SK-N-SH (cell line): ENCODE data around the gene ANKUB1. TPM values are rescaled to one million over a fixed set of nuclear protein-coding genes. Genes with fewer than 3 reads are reported as not detected.

Source experiments
- CTCF ChIA-PET: fragments of 300-600, 350-600 bp; formaldehyde crosslinking; extraction: SDS; loops from one replicate; lab custom pipeline; 2021; lab: Yijun Ruan, JAX
- POLR2A ChIA-PET: fragments of 350-600 bp; sonication (Branson Sonifier 250); formaldehyde crosslinking; extraction: SDS; loops from one replicate; lab custom pipeline; 2020; ENCODE audit warnings: antibody characterized with exemption, inconsistent platforms; lab: Yijun Ruan, JAX
- DNase-seq: peaks from one replicate; pipeline ENCODE4 v3.0.0; 2012
- H2AFZ ChIP-seq: fragments of 200-600 bp; sonication (generic); 2 replicates; pipeline ENCODE4 v1.8.1; 2016; ENCODE audit warnings: antibody characterized with exemption, mild to moderate bottlenecking, low read depth
- H3F3A ChIP-seq: fragments of 200-600 bp; sonication (generic); replicated peaks from 2 replicates; pipeline ENCODE3; 2016; ENCODE audit warnings: antibody characterized with exemption, mild to moderate bottlenecking; ENCODE audit not compliant: insufficient read depth
- H3K27ac ChIP-seq, 2 experiments: fragments of 200-500 bp in 1 of 2; fragments of 200-600 bp in 1 of 2; sonication (Bioruptor generic) in 1 of 2; sonication (generic), shearing (Covaris generic) in 1 of 2; 2 replicates each; pipeline versions ENCODE4 v1.5.1 to v1.6.1; 2014 to 2016; ENCODE audit warnings: low read depth in 2 of 2, inconsistent platforms in 1 of 2, low read length in 1 of 2, mild to moderate bottlenecking in 1 of 2, mixed read lengths in 1 of 2
- H3K27me3 ChIP-seq: fragments of 200-600 bp; sonication (generic), shearing (Covaris generic); 2 replicates; pipeline ENCODE4 v1.6.1; 2016; ENCODE audit warnings: mixed run types; ENCODE audit not compliant: insufficient read depth
- H3K36me3 ChIP-seq, 2 experiments: fragments of 200-500 bp in 1 of 2; fragments of 200-600 bp in 1 of 2; sonication (Bioruptor generic) in 1 of 2; sonication (generic) in 1 of 2; replicated peaks in 1 of 2; 2 replicates each; pipeline versions ENCODE3 to v1.5.1; 2014 to 2016; ENCODE audit warnings: low read length in 1 of 2, mild to moderate bottlenecking in 1 of 2; ENCODE audit not compliant: insufficient read depth in 2 of 2, control insufficient read depth in 1 of 2
- H3K4me1 ChIP-seq, 2 experiments: fragments of 200-500 bp in 1 of 2; fragments of 200-600 bp in 1 of 2; sonication (Bioruptor generic) in 1 of 2; sonication (generic), shearing (Covaris generic) in 1 of 2; 2 replicates each; pipeline versions ENCODE4 v1.5.1 to v1.6.1; 2014 to 2016; ENCODE audit warnings: low read depth in 1 of 2, low read length in 1 of 2, mixed run types in 1 of 2; ENCODE audit not compliant: insufficient read depth in 2 of 2, control insufficient read depth in 1 of 2
- H3K4me2 ChIP-seq: fragments of 200-600 bp; sonication (generic), shearing (Covaris generic); 2 replicates; pipeline ENCODE4 v1.6.1; 2017; ENCODE audit warnings: mixed run types
- H3K4me3 ChIP-seq, 2 experiments: fragments of 200-500 bp in 1 of 2; fragments of 200-600 bp in 1 of 2; sonication (Bioruptor generic) in 1 of 2; sonication (generic), shearing (Covaris generic) in 1 of 2; 2 replicates each; pipeline versions ENCODE4 v1.5.1 to v1.8.1; 2014 to 2016; ENCODE audit warnings: low read depth in 2 of 2, inconsistent platforms in 1 of 2, low read length in 1 of 2, mild to moderate bottlenecking in 1 of 2, mixed read lengths in 1 of 2, moderate library complexity in 1 of 2
- H3K79me2 ChIP-seq: fragments of 200-600 bp; sonication (generic); 2 replicates; pipeline ENCODE4 v1.8.1; 2017; ENCODE audit warnings: mild to moderate bottlenecking; ENCODE audit not compliant: insufficient read depth
- H3K9ac ChIP-seq: fragments of 200-600 bp; sonication (generic); 2 replicates; pipeline ENCODE4 v1.6.1; 2017; ENCODE audit warnings: mixed run types
- H3K9me2 ChIP-seq: fragments of 200-600 bp; sonication (generic); 2 replicates; pipeline ENCODE4 v1.6.1; 2017; ENCODE audit warnings: mixed run types
- H3K9me3 ChIP-seq: fragments of 200-600 bp; sonication (generic); 2 replicates; pipeline ENCODE4 v1.6.1; 2017; ENCODE audit warnings: mixed run types, mild to moderate bottlenecking, moderate library complexity
- H4K20me1 ChIP-seq: fragments of 200-600 bp; sonication (generic); 2 replicates; pipeline ENCODE4 v1.6.1; 2017; ENCODE audit warnings: mild to moderate bottlenecking, mixed run types; ENCODE audit not compliant: insufficient read depth
- CTCF ChIP-seq: fragments of 200-600 bp; sonication (generic); IDR thresholded peaks from 2 replicates; pipeline ENCODE4 v1.6.1; 2017; ENCODE audit warnings: antibody characterized with exemption, mild to moderate bottlenecking, moderate library complexity
- FOSL2 ChIP-seq: IDR thresholded peaks from 2 replicates; pipeline ENCODE4 v1.4.0; 2012; ENCODE audit warnings: low read depth, mild to moderate bottlenecking, moderate library complexity, borderline replicate concordance
- FOXM1 ChIP-seq: IDR thresholded peaks from 2 replicates; pipeline ENCODE4 v1.4.0; 2012; ENCODE audit warnings: low read depth, mild to moderate bottlenecking
- JUND ChIP-seq: IDR thresholded peaks from 2 replicates; pipeline ENCODE4 v1.4.0; 2012
- MAX ChIP-seq: IDR thresholded peaks from 2 replicates; pipeline ENCODE4 v1.4.0; 2012; ENCODE audit warnings: low read depth
- NRF1 ChIP-seq: IDR thresholded peaks from 2 replicates; pipeline ENCODE4 v1.6.1; 2012; ENCODE audit warnings: low read depth, mild to moderate bottlenecking, low read length
- RAD21 ChIP-seq: IDR thresholded peaks from 2 replicates; pipeline ENCODE4 v1.6.1; 2012; ENCODE audit warnings: mild to moderate bottlenecking, low read length
- RCOR1 ChIP-seq: fragments of 150-350 bp; IDR thresholded peaks from 2 replicates; pipeline ENCODE4 v1.6.1; 2017; ENCODE audit warnings: antibody characterized with exemption, low read length
- REST ChIP-seq: IDR thresholded peaks from 2 replicates; pipeline ENCODE4 v1.6.1; 2012; ENCODE audit warnings: mild to moderate bottlenecking, low read depth, low read length, moderate library complexity
- RFX5 ChIP-seq: IDR thresholded peaks from 2 replicates; pipeline ENCODE4 v1.6.1; 2012; ENCODE audit warnings: mild to moderate bottlenecking, improper control_type of control experiment, low read length
- SMC3 ChIP-seq: IDR thresholded peaks from 2 replicates; pipeline ENCODE4 v1.6.1; 2012; ENCODE audit warnings: low read depth, low read length, improper control_type of control experiment
- TAF1 ChIP-seq: IDR thresholded peaks from 2 replicates; pipeline ENCODE4 v1.6.1; 2012; ENCODE audit warnings: low read depth, mild to moderate bottlenecking, low read length, moderate library complexity, borderline replicate concordance
- TCF12 ChIP-seq: IDR thresholded peaks from 2 replicates; pipeline ENCODE4 v1.4.0; 2012
- USF1 ChIP-seq: IDR thresholded peaks from 2 replicates; pipeline ENCODE4 v1.4.0; 2012; ENCODE audit warnings: low read depth, borderline replicate concordance
- USF2 ChIP-seq: fragments of 150-350 bp; IDR thresholded peaks from 2 replicates; pipeline ENCODE4 v1.6.1; 2017; ENCODE audit warnings: antibody characterized with exemption, low read length, low read depth, borderline replicate concordance
- YY1 ChIP-seq: IDR thresholded peaks from 2 replicates; pipeline ENCODE4 v1.4.0; 2012; ENCODE audit warnings: low read depth, mild to moderate bottlenecking
- WGBS: methylation state at CpG from one replicate; pipeline ENCODE4 v1.1.6; 2017; ENCODE audit warnings: low lambda C conversion rate; 5-methylcytosine and 5-hydroxymethylcytosine counted together
- polyA plus RNA-seq, 3 experiments: library from polyadenylated mRNA; depleted of rRNA; stranded (reverse); fragments of >200 nt; gene quantifications; 2 replicates each; pipeline ENCODE4 v1.2.3, GENCODE V29; 2012

Gene ANKUB1
- polyA plus RNA-seq, 1 of the 3 experiments (the other 2 are of a cell fraction), result not detected

- Histone ChIP-seq H2AFZ (no peak overlapping the region), H3K4me3 (no peak overlapping the region), H3K79me2 (peaks cover 92% of the 10 kb centered on the region), H3K9me3 (0 out of 2 replicates have a peak, but pooled peaks cover 10% of the 10 kb centered on the region), H4K20me1 (peaks cover 28% of the 10 kb centered on the region), H3K9ac (no peak overlapping the region), H3K4me2 (no peak overlapping the region), H3K36me3 (peaks cover 0 to 4% of the 10 kb centered on the region in 2 experiments), H3K4me1 (peaks cover 5% of the 10 kb centered on the region in 2 experiments; a peak in 2 of 4 replicates), H3F3A (peaks cover 9% of the 10 kb centered on the region), H3K27me3 (no peaks in the 10 kb centered on the region), H3K9me2 (no peaks in the 10 kb centered on the region), H3K27ac (no peak overlapping the region)
- ChIA-PET CTCF (interaction anchor here (2.5 kb wide), 1 partner anchor 11 kb away, joined by 17 read pairs; no protein-coding TSS in a partner anchor), POLR2A (interaction anchor here (0.7 kb wide), 1 partner anchor 796 kb away, joined by 3 read pairs; no protein-coding TSS in a partner anchor)
- DNase-seq, result no peak
- 100% methylated on average over 1 of the region's 1 CpG for WGBS
- no peak for TF ChIP-seq USF1
- no peak for TF ChIP-seq CTCF
- no peak for TF ChIP-seq NRF1
- no peak for TF ChIP-seq TCF12
- TF ChIP-seq MAX, result no peak
- no peak for TF ChIP-seq FOXM1
- no peak for TF ChIP-seq REST
- no peak for TF ChIP-seq FOSL2
- TF ChIP-seq JUND, result no peak
- no peak for TF ChIP-seq RCOR1
Measured at GRCh38 chr3:149819432-149819831, 27.1 kb upstream of the ANKUB1 start.

GRCh38 chr3:149816986-149817385 is 24.6 kb upstream of the ANKUB1 start:
- Histone ChIP-seq H4K20me1 (peaks cover 32% of the 10 kb centered on the region), H3K4me2 (no peak overlapping the region)
- CTCF ChIA-PET, result interaction anchor here (1.2 to 1.9 kb wide), 2 partner anchors 8 to 63 kb away, joined by 3 to 7 read pairs; no protein-coding TSS in a partner anchor
- TF ChIP-seq USF2 (no peak), TAF1 (no peak), RAD21 (no peak), REST (no peak), RFX5 (no peak), MAX (no peak), YY1 (no peak), SMC3 (no peak)

More at GRCh38 chr3:149816986-149817385, 24.6 kb upstream of the ANKUB1 start:
- DNase-seq, result no peak
- WGBS, result 78% methylated on average over 2 of the region's 2 CpGs
- H3F3A ChIP-seq, result peaks cover 31% of the 10 kb centered on the region
- H3K9ac ChIP-seq, result no peak overlapping the region
- POLR2A ChIA-PET, result no interaction called here
- no peaks in the 10 kb centered on the region for H3K36me3 ChIP-seq
- H3K27me3 ChIP-seq, result no peaks in the 10 kb centered on the region
- peaks cover 5 to 9% of the 10 kb centered on the region in 2 experiments; a peak in 3 of 4 replicates for H3K4me1 ChIP-seq
- H3K9me2 ChIP-seq, result no peaks in the 10 kb centered on the region
- no peak overlapping the region for H2AFZ ChIP-seq
- no peak overlapping the region for H3K4me3 ChIP-seq
- H3K27ac ChIP-seq, result no peak overlapping the region
- peaks cover 75% of the 10 kb centered on the region for H3K79me2 ChIP-seq
- H3K9me3 ChIP-seq, result 0 out of 2 replicates have a peak, but pooled peaks cover 8% of the 10 kb centered on the region
